GM18507 (cell line): ENCODE measurements around the gene WDR37.
"Not testable (repeated sequence)": the region's sequence is repeated elsewhere in the genome, so short reads cannot be mapped to it uniquely, and the experiment has no call there.

Experiments used
- DNase-seq: peaks from one replicate; pipeline ENCODE4 v3.0.0; 2011; ENCODE audit warnings: low read depth; ENCODE audit not compliant: insufficient read length; ENCODE audit errors: extremely low spot score
- FAIRE-seq: peaks from 2 replicates; lab custom pipeline; 2011; peaks lifted over from hg19 to GRCh38; lab: Jason Lieb, UNC

Gene WDR37

DNA sequence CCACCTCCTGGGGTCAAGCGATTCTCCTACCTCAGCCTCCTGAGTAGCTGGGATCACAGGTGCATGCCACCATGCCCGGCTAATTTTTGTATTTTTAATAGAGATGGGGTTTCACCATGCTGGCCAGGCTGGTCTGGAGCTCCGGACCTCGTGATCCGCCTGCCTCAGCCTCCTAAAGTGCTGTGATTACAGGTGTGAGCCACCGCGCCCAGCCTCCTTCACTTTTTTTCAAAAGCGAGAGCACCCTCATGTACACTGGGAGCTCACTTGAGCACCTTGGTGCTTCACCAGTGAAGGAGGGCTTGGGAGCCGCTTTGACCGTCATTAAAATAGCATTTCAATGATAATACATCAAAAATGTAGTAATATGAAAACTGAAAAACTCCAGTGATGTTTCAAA lies 102.4 kb downstream of the WDR37 start:
- not testable (repeated sequence) for DNase-seq, FAIRE-seq

GRCh38 chr10:1159131-1160061 lies 103.2 kb downstream of the WDR37 start:
- FAIRE-seq (no peak), DNase-seq (no peak)

DNA sequence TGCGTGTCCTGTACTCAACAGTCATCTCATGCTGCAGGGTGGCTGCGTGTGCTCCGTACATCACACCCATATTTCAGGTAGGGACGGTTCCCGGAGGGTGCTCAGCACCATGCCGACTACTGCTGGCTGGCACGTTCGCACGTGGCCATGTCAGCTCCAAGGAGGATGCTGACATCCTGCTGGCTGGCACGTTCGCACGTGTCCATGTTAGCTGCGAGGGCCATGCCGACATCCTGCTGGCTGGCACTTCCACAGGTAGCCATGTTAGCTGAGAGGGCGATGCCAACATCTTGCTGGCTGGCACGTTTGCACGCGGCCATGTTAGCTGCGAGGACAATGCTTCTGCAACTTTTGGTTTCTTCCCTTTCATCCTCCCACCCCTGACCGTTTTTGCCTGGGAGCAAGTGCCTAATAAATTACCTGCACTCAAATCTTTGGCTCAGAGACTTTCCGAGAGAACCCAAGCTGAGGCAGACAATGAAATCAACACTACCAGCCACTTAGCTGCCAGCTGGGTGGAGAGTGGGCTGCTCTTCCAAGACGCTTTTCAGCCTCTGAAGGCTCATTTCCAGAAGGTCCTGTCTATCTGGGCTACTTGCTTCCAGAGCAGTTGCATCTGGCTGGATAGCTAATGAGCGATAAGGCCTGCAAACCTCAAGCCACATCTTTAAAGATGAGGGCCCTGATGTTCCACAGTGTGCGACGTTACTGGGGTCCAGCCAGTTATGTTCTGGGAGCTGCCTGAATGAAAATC lies 104.6 kb downstream of the WDR37 start:
- DNase-seq (no peak), FAIRE-seq (no peak)

- not testable (repeated sequence) for FAIRE-seq, DNase-seq
These were observed 105.1 kb downstream of the WDR37 start for GRCh38 chr10:1161315-1161673.

DNA sequence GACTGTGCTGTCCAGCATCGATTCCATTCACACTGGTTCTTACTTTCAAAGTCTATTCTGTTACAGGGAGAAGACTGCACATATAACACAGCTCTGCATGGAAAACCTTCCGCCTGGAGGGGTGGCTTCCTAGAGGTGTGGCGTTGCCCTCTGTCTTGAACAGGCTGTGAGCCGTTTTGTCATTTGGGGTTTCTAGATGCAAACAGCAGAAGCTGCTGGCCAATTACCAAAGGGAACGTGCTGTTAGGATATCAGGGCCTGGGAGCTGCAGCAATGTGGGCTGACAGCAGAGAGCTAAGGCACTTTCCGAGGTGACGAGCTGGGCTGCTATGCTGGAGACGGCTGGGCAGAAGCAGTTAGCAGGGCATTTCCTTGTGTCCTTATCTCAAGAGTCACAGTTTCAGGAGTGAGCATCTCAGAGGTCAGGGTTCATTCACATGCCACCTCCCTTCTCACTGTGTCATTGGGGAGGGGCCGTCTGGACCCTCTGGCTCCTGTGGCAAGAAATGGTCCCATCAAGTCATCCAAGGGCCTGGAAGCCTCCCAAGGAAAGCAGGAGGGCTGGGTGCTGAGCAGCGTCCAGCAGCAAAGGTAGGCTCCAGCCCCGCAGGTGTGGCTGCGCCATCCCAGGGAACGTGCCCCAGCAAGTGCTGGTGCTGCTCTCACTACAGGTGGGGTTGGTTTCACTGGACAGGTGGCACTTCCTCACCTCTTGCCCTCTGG lies 106.5 kb downstream of the WDR37 start:
- FAIRE-seq (no peak), DNase-seq (no peak)

DNA sequence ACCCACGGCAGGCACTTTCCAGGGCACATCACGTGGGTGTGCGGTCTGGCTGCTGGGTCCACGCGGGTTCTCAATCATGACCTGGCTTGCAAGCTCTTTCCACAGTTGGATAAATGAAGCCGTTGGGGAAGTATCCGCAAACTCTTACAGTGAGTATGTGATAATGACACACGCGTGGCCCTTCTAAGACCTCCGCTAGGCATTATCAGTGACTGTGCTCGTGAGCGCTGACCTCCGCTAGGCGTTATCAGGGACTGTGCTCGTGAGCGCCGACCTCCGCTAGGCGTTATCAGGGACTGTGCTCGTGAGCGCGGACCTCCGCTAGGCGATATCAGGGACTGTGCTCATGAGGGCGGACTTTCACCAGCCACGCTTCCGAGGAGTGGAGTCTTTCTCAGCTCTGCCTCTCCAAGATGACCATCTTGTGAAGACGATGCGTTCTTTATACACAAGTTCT lies 107.0 kb downstream of the WDR37 start:
- DNase-seq: no peak
- no peak for FAIRE-seq

GRCh38 chr10:1163831-1164230 lies 107.6 kb downstream of the WDR37 start:
- FAIRE-seq: no peak

GRCh38 chr10:1166101-1166827 lies 110.1 kb downstream of the WDR37 start:
- no peak for FAIRE-seq
- DNase-seq: no peak

More at GRCh38 chr10:1163831-1164230, 107.6 kb downstream of the WDR37 start:
- DNase-seq: no peak

DNA sequence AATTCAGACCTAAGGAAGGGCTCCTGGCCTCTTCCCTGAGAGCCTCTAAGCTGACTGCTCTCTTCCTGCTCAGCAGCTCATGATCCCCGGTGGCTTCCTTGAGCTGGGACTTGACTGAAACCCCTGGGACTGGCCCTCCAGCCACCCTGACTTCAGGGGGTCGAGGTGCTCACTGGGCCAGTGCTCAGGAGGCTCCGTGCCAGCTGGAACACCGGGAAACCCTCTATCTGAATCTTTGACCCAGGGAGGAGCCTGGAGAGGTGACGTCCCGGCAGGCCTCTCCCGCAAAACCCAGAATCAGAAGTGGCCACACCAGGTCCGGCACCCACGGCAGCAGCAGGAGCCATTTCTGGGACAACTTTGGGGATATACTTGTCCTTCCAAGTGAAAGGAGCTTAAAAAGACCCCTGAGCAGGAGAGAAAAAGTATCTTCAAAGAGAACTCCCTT lies 110.7 kb downstream of the WDR37 start:
- DNase-seq (no peak), FAIRE-seq (no peak)

DNA sequence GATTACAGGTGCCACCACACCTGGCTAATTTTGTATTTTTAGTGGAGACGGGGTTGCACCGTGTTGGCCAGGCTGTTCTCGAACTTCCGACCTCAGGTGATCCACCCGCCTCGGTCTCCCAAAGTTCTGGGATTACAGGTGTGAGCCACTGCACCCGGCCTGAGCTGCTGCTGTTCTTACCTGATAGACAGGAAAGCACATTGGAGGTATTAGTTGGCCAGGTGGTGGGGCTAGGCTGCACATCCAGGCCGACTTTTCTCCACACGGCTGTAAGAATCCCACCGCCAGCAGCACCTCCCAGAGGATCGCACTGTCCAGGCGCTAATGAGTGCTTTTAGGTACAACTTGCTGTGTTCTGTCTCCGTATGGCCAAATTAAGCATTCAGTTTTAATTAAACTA lies 112.6 kb downstream of the WDR37 start:
- DNase-seq (no peak), FAIRE-seq (no peak)

DNA sequence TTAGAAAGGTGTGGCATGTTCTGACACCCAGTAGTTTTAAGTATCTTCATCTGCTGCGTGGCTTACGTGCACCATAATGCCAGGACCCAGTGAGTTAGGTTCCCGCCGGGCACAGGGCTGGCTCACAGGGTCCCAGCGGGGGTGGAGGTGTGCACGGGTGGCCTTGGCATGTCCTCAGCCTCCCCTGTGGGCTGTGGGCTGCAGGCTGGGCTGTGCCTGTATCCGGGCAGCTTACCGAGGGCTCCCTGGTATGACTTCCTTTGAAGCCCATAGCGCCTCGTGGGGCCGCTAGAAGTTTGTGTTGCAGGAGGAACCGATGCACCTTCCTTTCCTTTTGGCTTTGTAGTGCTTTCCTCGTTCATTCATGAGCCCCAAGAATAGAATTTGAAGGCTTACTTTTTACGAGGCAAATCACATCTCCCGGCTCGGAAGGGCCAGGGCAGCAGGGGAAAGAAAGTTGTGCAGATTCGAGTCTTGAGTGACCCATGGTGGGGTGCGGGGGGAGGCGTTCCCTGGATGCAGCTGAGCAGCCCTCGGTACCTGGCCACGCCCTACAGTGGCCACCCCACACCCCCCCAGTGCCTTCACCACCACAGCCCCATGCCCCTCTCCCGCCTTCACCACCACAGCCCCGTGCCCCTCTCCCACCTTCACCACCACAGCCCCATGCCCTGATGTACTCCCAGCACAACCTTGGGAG lies 113.2 kb downstream of the WDR37 start:
- DNase-seq: no peak
- no peak for FAIRE-seq

GRCh38 chr10:1169981-1170866 lies 114.0 kb downstream of the WDR37 start:
- FAIRE-seq (no peak), DNase-seq (no peak)

- DNase-seq (no peak), FAIRE-seq (no peak)
These were observed 114.6 kb downstream of the WDR37 start for GRCh38 chr10:1170867-1171180.

DNA sequence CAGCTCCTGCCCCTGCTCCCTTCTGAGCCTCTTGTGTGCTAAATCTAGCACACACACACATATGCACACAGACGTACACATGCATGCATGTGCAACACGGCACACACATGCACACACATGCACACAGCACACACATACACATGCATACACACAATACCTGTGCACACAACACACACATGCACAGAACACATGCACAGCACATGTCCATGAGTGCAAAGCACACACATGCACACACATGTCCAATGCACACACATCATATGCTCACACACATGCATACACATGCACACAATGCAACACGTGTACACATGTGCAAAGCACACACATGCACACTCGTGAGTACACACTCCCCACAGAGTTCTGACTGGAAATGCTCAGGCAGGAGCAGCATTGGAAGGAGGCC lies 115.0 kb downstream of the WDR37 start:
- DNase-seq (no peak), FAIRE-seq (no peak)

DNA sequence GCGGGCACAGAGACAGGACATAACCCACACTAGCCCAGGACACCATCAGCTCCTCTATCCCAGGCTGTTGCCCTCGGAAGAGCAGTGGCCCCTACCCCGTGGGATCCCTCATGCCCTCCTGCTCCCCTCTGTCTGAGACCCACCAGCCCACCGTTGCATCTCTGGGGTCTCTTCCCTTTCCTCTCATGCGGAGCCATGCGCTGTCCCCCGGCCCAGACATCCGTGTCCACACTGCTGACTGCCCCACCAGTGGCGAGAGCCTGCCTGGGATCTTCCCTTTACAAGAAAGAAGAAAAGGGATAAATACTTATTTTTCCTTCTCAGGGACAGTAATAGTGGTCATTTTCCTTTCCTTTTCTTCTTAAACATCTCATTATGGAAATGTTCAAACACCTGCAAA lies 115.4 kb downstream of the WDR37 start:
- FAIRE-seq (no peak), DNase-seq (no peak)

DNA sequence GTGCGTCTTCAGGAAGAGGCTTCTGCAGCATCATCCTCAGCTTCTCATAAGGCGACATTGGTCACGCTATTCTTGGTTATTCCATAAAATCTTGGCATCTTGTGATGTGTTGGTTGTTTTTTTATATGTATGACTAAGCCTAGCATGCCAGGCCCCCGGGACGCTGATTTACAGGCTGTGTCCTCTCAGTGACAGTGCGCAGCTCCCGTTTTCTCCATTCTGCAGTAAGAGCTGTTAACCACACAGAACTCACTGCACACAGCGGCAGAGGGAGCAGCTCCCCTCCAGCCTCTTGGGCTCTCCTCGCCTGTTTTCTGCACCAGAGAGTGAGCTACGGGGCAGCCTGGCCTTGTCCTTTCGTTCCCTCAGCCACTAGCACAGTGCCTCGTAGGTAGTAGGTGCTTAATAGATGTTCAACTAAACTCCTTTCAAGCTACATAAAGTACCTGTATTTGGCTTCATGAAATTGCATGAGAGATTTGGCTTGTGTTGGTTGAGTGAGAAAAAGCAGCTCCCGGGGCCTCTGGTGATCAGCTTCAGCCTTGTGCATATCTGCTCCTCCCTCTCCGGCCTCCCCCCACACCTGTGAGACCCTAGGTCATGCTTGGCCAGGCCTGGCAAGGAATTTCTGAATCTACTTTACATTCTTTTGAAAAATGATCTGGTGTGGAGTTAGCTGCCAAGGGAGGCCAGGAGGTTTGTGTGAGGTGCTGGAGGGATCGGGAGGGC lies 116.2 kb downstream of the WDR37 start:
- FAIRE-seq (no peak), DNase-seq (no peak)

DNA sequence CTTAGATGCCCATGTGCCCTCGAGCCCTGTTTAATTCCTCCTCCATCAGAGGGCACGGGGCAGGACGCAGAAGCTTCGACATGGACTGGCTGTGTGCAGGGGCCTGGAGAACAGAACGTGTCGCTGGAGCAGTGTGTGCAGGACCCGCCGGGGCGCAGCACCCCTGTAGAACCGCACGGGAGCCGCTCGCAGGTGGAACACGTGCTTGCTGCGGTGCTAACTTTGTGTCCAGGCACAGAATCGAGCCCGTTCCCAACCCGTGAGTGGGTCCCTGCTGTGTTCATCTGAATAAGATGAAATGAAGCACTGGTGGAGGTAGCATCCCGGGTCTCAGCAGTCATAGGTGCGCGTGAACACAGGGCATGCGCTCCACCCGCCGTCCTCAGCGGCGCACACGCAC lies 116.9 kb downstream of the WDR37 start:
- FAIRE-seq: no peak
- DNase-seq: no peak
